HCT116 (cell line): ENCODE measurements around the gene IMMT. TPM values are rescaled to one million over a fixed set of nuclear protein-coding genes. Genes with fewer than 3 reads are reported as not detected.

ENCODE experiments used
- ATAC-seq: fragments of 200-7000 bp; cut with Tn5 transposase; 2 replicates; pipeline ENCODE4 v1.9.1; 2020; ENCODE audit warnings: mild to moderate bottlenecking, moderate library complexity
- BruUV-seq: library from RNA; stranded (reverse); fragments of 400-500 nt; replicated peaks from 2 replicates; lab custom pipeline; 2021; lab: Mats Ljungman, UMichigan
- CTCF ChIA-PET: fragments of 300-600 bp; sonication (Branson Sonifier 250); formaldehyde crosslinking; loops from one replicate; lab custom pipeline; 2021; ENCODE audit warnings: antibody characterized with exemption; lab: Charles Lee
- POLR2A ChIA-PET: fragments of 300-600, 350-600 bp; sonication (Branson Sonifier 250); formaldehyde crosslinking; loops from one replicate; lab custom pipeline; 2021; ENCODE audit warnings: antibody characterized with exemption; lab: Charles Lee
- RAD21 ChIA-PET, 2 experiments: fragments of 300-600 bp; sonication (Branson Sonifier 250); formaldehyde crosslinking; loops; one replicate each; lab custom pipeline; 2023; ENCODE audit warnings: low total read pairs in 2 of 2; ENCODE audit not compliant: uncharacterized antibody in 2 of 2, unreplicated experiment in 2 of 2, low non-redundant PET in 1 of 2; lab: Charles Lee
- DNase-seq: peaks from one replicate; pipeline ENCODE4 v3.0.0-alpha.2; 2010; ENCODE audit warnings: low read depth, low spot score
- H2AFZ ChIP-seq: fragments of 200-600 bp; shearing (Covaris generic), sonication (generic); 2 replicates; pipeline ENCODE4 v1.6.1; 2017; ENCODE audit warnings: low read depth, mixed run types, mixed read lengths, antibody characterized with exemption, low read length; ENCODE audit not compliant: poor library complexity, severe bottlenecking
- H3K27ac ChIP-seq: 2 replicates; pipeline ENCODE4 v1.5.1; 2012; ENCODE audit warnings: low read depth, low read length
- H3K27me3 ChIP-seq: fragments of 200-600 bp; sonication (generic); 2 replicates; pipeline ENCODE4 v1.6.1; 2016; ENCODE audit warnings: mixed run types, low read length, mixed read lengths; ENCODE audit not compliant: insufficient read depth
- H3K36me3 ChIP-seq, 2 experiments: fragments of 200-500 bp in 1 of 2; fragments of 200-600 bp in 1 of 2; sonication (Bioruptor generic) in 1 of 2; sonication (generic) in 1 of 2; 2 replicates each; pipeline versions ENCODE4 v1.5.1 to v1.6.1; 2014 to 2016; ENCODE audit warnings: low read length in 2 of 2, inconsistent platforms in 1 of 2, mixed read lengths in 1 of 2, mixed run types in 1 of 2; ENCODE audit not compliant: insufficient read depth in 2 of 2, control insufficient read depth in 1 of 2
- H3K4me1 ChIP-seq, 2 experiments: fragments of 200-600 bp in 1 of 2; sonication (generic) in 1 of 2; 2 replicates each; pipeline versions ENCODE4 v1.5.1 to v1.6.1; 2012 to 2017; ENCODE audit warnings: low read length in 2 of 2, inconsistent platforms in 1 of 2, mild to moderate bottlenecking in 1 of 2, mixed read lengths in 1 of 2, mixed run types in 1 of 2, moderate library complexity in 1 of 2; ENCODE audit not compliant: insufficient read depth in 2 of 2, control insufficient read depth in 1 of 2
- H3K4me2 ChIP-seq: fragments of 200-600 bp; sonication (generic); 2 replicates; pipeline ENCODE4 v1.6.1; 2017; ENCODE audit warnings: mixed run types, low read length, mixed read lengths
- H3K4me3 ChIP-seq, 2 experiments: fragments of 200-600 bp in 1 of 2; sonication (generic) in 1 of 2; replicated peaks in 1 of 2; 2 replicates each; pipeline ENCODE4 v1.5.1; 2011 to 2016; ENCODE audit warnings: low read length in 2 of 2, control low read depth in 1 of 2, low read depth in 1 of 2, mild to moderate bottlenecking in 1 of 2, mixed read lengths in 1 of 2, mixed run types in 1 of 2
- H3K79me2 ChIP-seq: fragments of 200-600 bp; sonication (generic); 2 replicates; pipeline ENCODE4 v1.6.1; 2017; ENCODE audit warnings: mild to moderate bottlenecking, mixed run types, low read length, moderate library complexity, mixed read lengths; ENCODE audit not compliant: insufficient read depth
- H3K9ac ChIP-seq: fragments of 200-600 bp; sonication (generic); 2 replicates; pipeline ENCODE4 v1.6.1; 2016; ENCODE audit warnings: low read length, mixed read lengths
- H3K9me2 ChIP-seq: fragments of 200-600 bp; sonication (generic), shearing (Covaris generic); 2 replicates; pipeline ENCODE4 v1.6.1; 2017; ENCODE audit warnings: mixed run types, mild to moderate bottlenecking, moderate library complexity; ENCODE audit not compliant: insufficient read depth
- H3K9me3 ChIP-seq, 2 experiments: fragments of 200-500 bp in 1 of 2; fragments of 200-600 bp in 1 of 2; sonication (Bioruptor generic) in 1 of 2; sonication (generic) in 1 of 2; 2 replicates each; pipeline ENCODE4 v1.6.1; 2014 to 2017; ENCODE audit warnings: low read length in 2 of 2, mixed read lengths in 2 of 2, inconsistent platforms in 1 of 2, low read depth in 1 of 2, mild to moderate bottlenecking in 1 of 2, mixed run types in 1 of 2, moderate library complexity in 1 of 2; ENCODE audit not compliant: control insufficient read depth in 1 of 2, insufficient read depth in 1 of 2
- H4K20me1 ChIP-seq: fragments of 200-600 bp; sonication (generic), shearing (Covaris generic); 2 replicates; pipeline ENCODE4 v1.6.1; 2017; ENCODE audit warnings: mixed run types, mild to moderate bottlenecking, moderate library complexity; ENCODE audit not compliant: insufficient read depth
- CBX3 ChIP-seq: IDR thresholded peaks from 2 replicates; pipeline ENCODE4 v1.6.1; 2012; ENCODE audit warnings: low read depth
- EZH2 ChIP-seq: fragments of 200-600 bp; sonication (generic); IDR thresholded peaks from 2 replicates; pipeline ENCODE4 v1.6.1; 2017; ENCODE audit warnings: antibody characterized with exemption, mixed run types
- EZH2phosphoT487 ChIP-seq: fragments of 200-600 bp; IDR thresholded peaks from 2 replicates; pipeline ENCODE4 v1.6.1; 2018; ENCODE audit warnings: antibody characterized with exemption, borderline replicate concordance
- JUND ChIP-seq: IDR thresholded peaks from 2 replicates; pipeline ENCODE4 v1.6.1; 2012
- POLR2AphosphoS5 ChIP-seq: IDR thresholded peaks from 2 replicates; pipeline ENCODE4 v1.6.1; 2011; ENCODE audit warnings: mild to moderate bottlenecking, low read depth, low read length, moderate library complexity
- SIN3A ChIP-seq: IDR thresholded peaks from 2 replicates; pipeline ENCODE4 v1.6.1; 2012; ENCODE audit warnings: low read depth
- SP1 ChIP-seq: IDR thresholded peaks from 2 replicates; pipeline ENCODE4 v1.6.1; 2012; ENCODE audit warnings: low read depth
- YY1 ChIP-seq: IDR thresholded peaks from 2 replicates; pipeline ENCODE4 v1.6.1; 2011; ENCODE audit warnings: low read length, low read depth, moderate library complexity, mild to moderate bottlenecking; ENCODE audit not compliant: insufficient replicate concordance; ENCODE audit errors: extremely low read depth
- intact Hi-C: fragments of 100-400 bp; cut with micrococcal nuclease; formaldehyde crosslinking; loops from 2 replicates; pipeline ENCODE4 v1.10.0; 2022
- total RNA-seq: library from RNA; stranded (reverse); gene quantifications from one replicate; pipeline ENCODE4 v1.2.1, GENCODE V29; 2021; ENCODE audit not compliant: unreplicated experiment
- TF ChIP-seq, protein P1 (sequence below): IDR thresholded peaks from 2 replicates; pipeline ENCODE4 v1.6.1; 2012

IMMT gene
- total RNA-seq, 1 experiment from 2014 or later: 125 TPM

DNA sequence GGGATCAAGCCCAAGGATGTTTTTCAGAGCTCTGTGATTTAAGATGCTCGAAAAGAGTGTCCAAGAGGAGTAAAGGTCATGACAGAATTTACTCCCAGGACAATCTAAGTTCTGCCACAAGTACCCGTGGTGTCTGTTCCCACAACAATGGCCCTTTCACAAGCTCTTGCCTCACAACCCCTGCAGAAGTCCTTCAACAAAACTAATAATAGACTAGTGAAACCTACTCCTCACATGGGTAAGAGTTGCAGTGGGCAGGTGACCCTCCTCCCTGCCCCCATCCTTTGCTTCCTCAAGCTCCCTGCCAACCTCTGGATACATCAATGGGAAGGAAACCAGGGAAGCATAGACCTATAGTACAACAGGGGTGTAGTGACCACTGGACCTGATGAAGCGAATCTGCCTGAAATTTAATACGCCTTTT is 54.3 kb downstream of the IMMT start:
- Histone ChIP-seq H3K36me3 (peaks cover 34 to 41% of the 10 kb centered on the region in 2 experiments; a peak in 3 of 4 replicates), H4K20me1 (no peaks in the 10 kb centered on the region)
- RAD21 ChIA-PET: no interaction called here

DNA sequence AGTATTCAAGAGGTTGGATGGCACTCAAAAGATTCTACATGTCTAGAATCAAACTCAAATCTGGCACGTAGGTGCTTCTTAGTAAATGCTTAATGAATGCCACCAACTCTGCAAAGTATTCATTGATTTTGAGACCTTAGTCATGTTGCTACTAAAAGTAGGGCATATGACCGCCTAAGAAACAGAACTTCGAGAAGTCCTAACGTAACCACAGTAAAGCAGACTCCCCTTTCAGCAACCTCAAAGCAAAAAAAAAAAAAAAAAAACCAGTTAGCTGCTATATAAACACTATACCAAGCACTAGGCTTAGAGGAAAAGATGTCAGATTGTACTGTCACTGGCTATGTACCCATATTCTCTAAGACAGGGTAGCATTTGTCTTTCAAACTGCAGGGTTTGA is 55.3 kb downstream of the IMMT start:
- Histone ChIP-seq H3K4me2 (no peak overlapping the region), H3K36me3 (peaks cover 36 to 45% of the 10 kb centered on the region in 2 experiments; a peak in 3 of 4 replicates), H3K9me3 (no peaks in the 10 kb centered on the region), H3K27ac (no peak overlapping the region), H3K4me1 (no peaks in the 10 kb centered on the region), H2AFZ (no peak overlapping the region), H3K79me2 (no peaks in the 10 kb centered on the region), H4K20me1 (no peaks in the 10 kb centered on the region), H3K4me3 (no peak overlapping the region), H3K9me2 (no peaks in the 10 kb centered on the region), H3K27me3 (no peaks in the 10 kb centered on the region), H3K9ac (no peak overlapping the region)
- DNase-seq (no peak), ATAC-seq (no peak)
- no TSS peak for BruUV-seq
- ChIA-PET RAD21 (no interaction called here), CTCF (no interaction called here), POLR2A (no interaction called here)
- intact Hi-C loops: no loop called here
- TF ChIP-seq SP1 (no peak), JUND (no peak), EZH2 (no peak), YY1 (no peak), SIN3A (no peak), CBX3 (no peak)
- TF ChIP-seq, protein P1, sequence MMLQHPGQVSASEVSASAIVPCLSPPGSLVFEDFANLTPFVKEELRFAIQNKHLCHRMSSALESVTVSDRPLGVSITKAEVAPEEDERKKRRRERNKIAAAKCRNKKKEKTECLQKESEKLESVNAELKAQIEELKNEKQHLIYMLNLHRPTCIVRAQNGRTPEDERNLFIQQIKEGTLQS: no peak

More for the DNA sequence above, 54.3 kb downstream of the IMMT start:
- Histone ChIP-seq H3K27ac (no peak overlapping the region), H3K4me1 (no peaks in the 10 kb centered on the region), H3K9me2 (no peaks in the 10 kb centered on the region), H3K9ac (no peak overlapping the region), H3K4me3 (no peak overlapping the region), H3K9me3 (no peaks in the 10 kb centered on the region)
- CTCF ChIA-PET: no interaction called here
- DNase-seq (no peak), ATAC-seq (no peak)
- intact Hi-C loops: no loop called here
- no peak for TF ChIP-seq EZH2phosphoT487
- TF ChIP-seq CBX3: no peak
- no peak for TF ChIP-seq SP1
- peak; percentile 38; the same call in 1 of the 2 replicates for TF ChIP-seq POLR2AphosphoS5
- TF ChIP-seq EZH2: no peak
- TF ChIP-seq, all 23 proteins: peak for 1
- Histone ChIP-seq H2AFZ (no peak overlapping the region), H3K79me2 (no peaks in the 10 kb centered on the region), H3K4me2 (no peak overlapping the region), H3K27me3 (no peaks in the 10 kb centered on the region)
- POLR2A ChIA-PET: no interaction called here
- no TSS peak for BruUV-seq
